ENCODE measurements around the gene PCAT7. TPM values are rescaled to one million over a fixed set of nuclear protein-coding genes. Genes with fewer than 3 reads are reported as not detected.

PCAT7 gene
- polyA plus RNA-seq, 1 donor (not counting 4 experiments of a cell fraction or from before 2014, with no cell fraction given), result not detected

- FAIRE-seq, result no peak
- dilution Hi-C loops (cut with MboI; ENCODE audit: extremely low pct_ligation_motif_present, low sequenced_read_pairs), result no loop called here
- TF ChIP-seq CTCF (optimal IDR thresholded peaks at IDR 0.05 in 1 of 3, IDR thresholded peaks at IDR 0.05 in 1 of 3, conservative IDR thresholded peaks at IDR 0.05 in 1 of 3; ENCODE audit: extremely low read depth in 1 of 3, insufficient read depth in 2 of 3, low read length in 3 of 3) (no peak), EZH2 (IDR thresholded peaks at IDR 0.05; ENCODE audit: low read length) (no peak)
These were observed 43.0 kb upstream of the PCAT7 start for GRCh38 chr9:94511955-94512265.

GRCh38 chr9:94514722-94515121 is 40.2 kb upstream of the PCAT7 start:
- Histone ChIP-seq H3K79me2 (ENCODE audit: control insufficient read depth, insufficient read depth, low read length) (no peaks in the 10 kb centered on the region), H3K27ac (ENCODE audit: control insufficient read depth, insufficient read depth, low read length) (no peak overlapping the region), H3K9me1 (ENCODE audit: control insufficient read depth, extremely low read depth, insufficient read depth, low read length) (no peaks in the 10 kb centered on the region), H3K4me1 (ENCODE audit: control insufficient read depth, extremely low read depth, insufficient read depth, low read length) (no peaks in the 10 kb centered on the region), H2AFZ (ENCODE audit: control insufficient read depth, low read length) (no peak overlapping the region), H3K4me3 (ENCODE audit: control insufficient read depth in 2 of 3, extremely low read depth in 1 of 3, insufficient read depth in 2 of 3, low read depth in 1 of 3, low read length in 3 of 3) (no peak overlapping the region), H3K27me3 (ENCODE audit: control insufficient read depth, extremely low read depth, insufficient read depth, low read length) (no peaks in the 10 kb centered on the region), H3K4me2 (ENCODE audit: control insufficient read depth, extremely low read depth, insufficient read depth, low read depth, low read length) (no peak overlapping the region), H3K36me3 (ENCODE audit: control insufficient read depth in 2 of 2, extremely low read depth in 1 of 2, insufficient read depth in 2 of 2, low read length in 2 of 2) (no peaks in the 10 kb centered on the region), H3K9ac (ENCODE audit: control insufficient read depth, extremely low read depth, insufficient read depth, low read length) (no peak overlapping the region), H3K9me3 (ENCODE audit: control insufficient read depth, low read depth, low read length) (no peaks in the 10 kb centered on the region), H4K20me1 (ENCODE audit: control insufficient read depth, extremely low read depth, insufficient read depth, low read length) (no peaks in the 10 kb centered on the region)
- DNase-seq (ENCODE audit: low read depth, low spot score) (no peak), FAIRE-seq (no peak)
- dilution Hi-C loops (cut with MboI; ENCODE audit: extremely low pct_ligation_motif_present, low sequenced_read_pairs), result no loop called here
- TF ChIP-seq EZH2 (IDR thresholded peaks at IDR 0.05; ENCODE audit: low read length), result no peak
- no peak for TF ChIP-seq CTCF (optimal IDR thresholded peaks at IDR 0.05 in 1 of 3, IDR thresholded peaks at IDR 0.05 in 1 of 3, conservative IDR thresholded peaks at IDR 0.05 in 1 of 3; ENCODE audit: extremely low read depth in 1 of 3, insufficient read depth in 2 of 3, low read length in 3 of 3)

More at GRCh38 chr9:94511955-94512265, 43.0 kb upstream of the PCAT7 start:
- no peak for DNase-seq (ENCODE audit: low read depth, low spot score)
- H3K4me2 ChIP-seq (ENCODE audit: control insufficient read depth, extremely low read depth, insufficient read depth, low read depth, low read length), result no peak overlapping the region
- H3K79me2 ChIP-seq (ENCODE audit: control insufficient read depth, insufficient read depth, low read length), result no peaks in the 10 kb centered on the region
- H3K36me3 ChIP-seq (ENCODE audit: control insufficient read depth in 2 of 2, extremely low read depth in 1 of 2, insufficient read depth in 2 of 2, low read length in 2 of 2), result no peaks in the 10 kb centered on the region
- no peaks in the 10 kb centered on the region for H3K9me1 ChIP-seq (ENCODE audit: control insufficient read depth, extremely low read depth, insufficient read depth, low read length)
- no peak overlapping the region for H3K4me3 ChIP-seq (ENCODE audit: control insufficient read depth in 2 of 3, extremely low read depth in 1 of 3, insufficient read depth in 2 of 3, low read depth in 1 of 3, low read length in 3 of 3)
- H3K4me1 ChIP-seq (ENCODE audit: control insufficient read depth, extremely low read depth, insufficient read depth, low read length), result no peaks in the 10 kb centered on the region
- H3K27me3 ChIP-seq (ENCODE audit: control insufficient read depth, extremely low read depth, insufficient read depth, low read length), result no peaks in the 10 kb centered on the region
- no peak overlapping the region for H2AFZ ChIP-seq (ENCODE audit: control insufficient read depth, low read length)
- H3K27ac ChIP-seq (ENCODE audit: control insufficient read depth, insufficient read depth, low read length), result no peak overlapping the region
- no peaks in the 10 kb centered on the region for H3K9me3 ChIP-seq (ENCODE audit: control insufficient read depth, low read depth, low read length)
- no peaks in the 10 kb centered on the region for H4K20me1 ChIP-seq (ENCODE audit: control insufficient read depth, extremely low read depth, insufficient read depth, low read length)
- no peak overlapping the region for H3K9ac ChIP-seq (ENCODE audit: control insufficient read depth, extremely low read depth, insufficient read depth, low read length)

Measured in keratinocyte (primary cell).